ENCODE measurements around the gene DIP2A.

DNA sequence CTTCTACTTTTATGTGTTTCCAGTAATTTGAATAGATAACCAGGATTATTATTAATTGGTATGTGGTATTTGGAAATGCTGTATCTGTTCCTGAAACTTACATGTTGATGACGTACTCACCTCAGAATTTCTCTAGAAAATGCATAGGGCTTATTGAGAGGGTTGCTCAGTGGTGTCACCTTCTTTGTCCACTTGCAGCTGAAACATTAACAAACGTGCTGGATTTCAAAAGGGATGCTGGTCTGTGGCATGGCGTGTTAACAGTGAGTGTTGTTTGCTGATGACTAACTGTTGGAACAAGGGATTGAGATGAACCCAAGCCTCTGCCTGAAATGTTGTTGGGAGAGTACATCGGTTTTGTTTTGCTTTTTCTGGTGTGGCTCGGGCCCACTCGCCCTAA, 78.3 kb downstream of the DIP2A start:
- no peak for TF ChIP-seq FOXP2 (optimal IDR thresholded peaks at IDR 0.05; ENCODE audit: control extremely low read depth, extremely low read length, insufficient read depth)
- TF ChIP-seq EZH2 (IDR thresholded peaks at IDR 0.05) = no peak
- no peak for TF ChIP-seq POLR2AphosphoS5 (IDR thresholded peaks at IDR 0.05; ENCODE audit: borderline replicate concordance, low read depth, low read length)
